ENCODE results near the gene SCOC. TPM values are rescaled to one million over a fixed set of nuclear protein-coding genes. Genes with fewer than 3 reads are reported as not detected.

SCOC gene
- total RNA-seq, 1 donor from 2014 or later: 76.9 TPM

- no peak for DNase-seq
- ATAC-seq: no peak
- intact Hi-C loops (cut with micrococcal nuclease): no loop called here
Measured at GRCh38 chr4:140427919-140428471, 54.5 kb downstream of the SCOC start.

Other genes starting within 250 kb of the SCOC start
- gene MAML3, start 219.5 kb upstream of the SCOC start, total RNA-seq: 2.1 TPM
- 91.1 TPM for gene CLGN, start 54.0 kb downstream of the SCOC start, total RNA-seq
- not detected for gene MGAT4D, start 124.6 kb downstream of the SCOC start, total RNA-seq
- gene ELMOD2, start 150.5 kb downstream of the SCOC start, total RNA-seq: 15.6 TPM
- gene UCP1, start 195.3 kb downstream of the SCOC start, total RNA-seq: not detected